DOHH2 (cell line): ENCODE measurements around the gene YTHDF1.

ENCODE experiments used
- H3F3A ChIP-seq: fragments of 200-600 bp; sonication (generic), shearing (Covaris generic); 2 replicates; pipeline ENCODE4 v1.6.0; 2016; ENCODE audit warnings: antibody characterized with exemption, mild to moderate bottlenecking; ENCODE audit not compliant: control insufficient read depth, insufficient read depth
- H3K27ac ChIP-seq: fragments of 200-600 bp; sonication (generic); 2 replicates; pipeline ENCODE4 v1.5.1; 2014; ENCODE audit warnings: low read depth, mild to moderate bottlenecking, low read length, moderate library complexity
- H3K27me3 ChIP-seq: fragments of 200-600 bp; sonication (generic); 2 replicates; pipeline ENCODE4 v1.6.1; 2014; ENCODE audit warnings: mild to moderate bottlenecking, low read length, mixed read lengths; ENCODE audit not compliant: control insufficient read depth
- H3K36me3 ChIP-seq: fragments of 200-600 bp; sonication (generic); 2 replicates; pipeline ENCODE4 v1.6.1; 2014; ENCODE audit warnings: mild to moderate bottlenecking, low read length, moderate library complexity, mixed read lengths; ENCODE audit not compliant: control insufficient read depth
- H3K4me1 ChIP-seq: fragments of 200-600 bp; sonication (generic); 2 replicates; pipeline ENCODE4 v1.6.1; 2014; ENCODE audit warnings: mild to moderate bottlenecking, low read length, mixed read lengths; ENCODE audit not compliant: control insufficient read depth
- H3K4me2 ChIP-seq: fragments of 200-600 bp; sonication (generic); 2 replicates; pipeline ENCODE4 v1.6.0; 2014; ENCODE audit warnings: mild to moderate bottlenecking, low read length, moderate library complexity
- H3K4me3 ChIP-seq: fragments of 200-600 bp; sonication (generic); 2 replicates; pipeline ENCODE4 v1.5.1; 2014; ENCODE audit warnings: mild to moderate bottlenecking, low read length, mixed read lengths
- H3K79me2 ChIP-seq: fragments of 200-600 bp; sonication (generic); 2 replicates; pipeline ENCODE4 v1.6.1; 2014; ENCODE audit warnings: mild to moderate bottlenecking, low read length, mixed read lengths; ENCODE audit not compliant: control insufficient read depth
- H3K9me2 ChIP-seq: fragments of 200-600 bp; sonication (generic); replicated peaks from 2 replicates; pipeline ENCODE4 v1.6.1; 2014; ENCODE audit warnings: mild to moderate bottlenecking, low read length, mixed read lengths; ENCODE audit not compliant: control insufficient read depth
- H3K9me3 ChIP-seq: fragments of 200-600 bp; sonication (generic); 2 replicates; pipeline ENCODE4 v1.6.1; 2014; ENCODE audit warnings: antibody characterized with exemption, low read length, mixed read lengths; ENCODE audit not compliant: control insufficient read depth, insufficient read depth
- H4K20me1 ChIP-seq: fragments of 200-600 bp; sonication (generic); 2 replicates; pipeline ENCODE4 v1.6.0; 2014; ENCODE audit warnings: low read depth, mild to moderate bottlenecking, antibody characterized with exemption, low read length, moderate library complexity; ENCODE audit not compliant: control insufficient read depth, insufficient read depth
- CTCF ChIP-seq: fragments of 200-600 bp; sonication (generic); IDR thresholded peaks from one replicate; pipeline ENCODE4 v1.5.1; 2014; ENCODE audit warnings: antibody characterized with exemption, mild to moderate bottlenecking, low read depth, low read length; ENCODE audit not compliant: poor library complexity, severe bottlenecking
- EZH2phosphoT487 ChIP-seq: fragments of 200-600 bp; sonication (generic); IDR thresholded peaks from 2 replicates; pipeline ENCODE4 v1.6.1; 2017; ENCODE audit warnings: borderline replicate concordance, mild to moderate bottlenecking, antibody characterized with exemption, low read length, moderate library complexity, mixed read lengths

YTHDF1 gene

GRCh38 chr20:63228806-63229205 is 12.9 kb upstream of the YTHDF1 start:
- H3K9me3 ChIP-seq = no peaks in the 10 kb centered on the region
- no peaks in the 10 kb centered on the region for H3K9me2 ChIP-seq
- no peaks in the 10 kb centered on the region for H3F3A ChIP-seq
- TF ChIP-seq EZH2phosphoT487 = no peak
- TF ChIP-seq CTCF = no peak
- H3K4me1 ChIP-seq = no peaks in the 10 kb centered on the region
- no peak overlapping the region for H3K4me3 ChIP-seq
- H3K79me2 ChIP-seq = no peaks in the 10 kb centered on the region
- peaks cover 29% of the 10 kb centered on the region for H3K27me3 ChIP-seq
- no peaks in the 10 kb centered on the region for H4K20me1 ChIP-seq
- no peaks in the 10 kb centered on the region for H3K36me3 ChIP-seq
- H3K4me2 ChIP-seq = no peak overlapping the region
- H3K27ac ChIP-seq = no peak overlapping the region

DNA sequence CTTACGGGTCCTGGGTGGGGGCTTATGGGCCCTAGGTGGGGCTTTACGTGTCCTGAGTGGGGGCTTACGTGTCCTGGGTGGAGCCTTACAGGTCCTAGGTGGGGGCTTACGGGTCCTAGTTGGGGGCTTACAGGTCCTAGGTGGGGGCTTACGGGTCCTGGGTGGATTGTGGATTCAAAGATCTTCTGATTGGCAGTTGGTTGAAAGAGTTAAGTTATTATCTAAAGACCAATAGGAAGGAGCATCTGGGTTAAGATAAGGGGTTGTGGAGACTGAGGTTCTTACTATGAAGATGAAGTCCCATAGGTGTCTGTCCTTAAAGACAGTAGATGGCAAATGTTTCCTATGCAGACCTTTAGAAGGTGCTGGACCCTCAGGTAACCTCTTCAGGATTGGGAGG is 11.3 kb upstream of the YTHDF1 start:
- Histone ChIP-seq H3K9me2 (no peaks in the 10 kb centered on the region), H4K20me1 (no peaks in the 10 kb centered on the region), H3K36me3 (no peaks in the 10 kb centered on the region), H3K27me3 (peaks cover 20% of the 10 kb centered on the region), H3K9me3 (no peaks in the 10 kb centered on the region), H3K4me1 (no peaks in the 10 kb centered on the region), H3K79me2 (no peaks in the 10 kb centered on the region), H3F3A (no peaks in the 10 kb centered on the region), H3K4me3 (no peak overlapping the region), H3K27ac (no peak overlapping the region), H3K4me2 (no peak overlapping the region)
- TF ChIP-seq CTCF (no peak), EZH2phosphoT487 (no peak)

GRCh38 chr20:63226042-63226943 is 10.4 kb upstream of the YTHDF1 start:
- Histone ChIP-seq H3K4me1 (no peaks in the 10 kb centered on the region), H3K9me2 (no peaks in the 10 kb centered on the region), H3K4me3 (no peak overlapping the region), H3K79me2 (no peaks in the 10 kb centered on the region), H3K9me3 (no peaks in the 10 kb centered on the region), H3K36me3 (no peaks in the 10 kb centered on the region), H4K20me1 (no peaks in the 10 kb centered on the region), H3K27me3 (peaks cover 12% of the 10 kb centered on the region), H3K4me2 (no peak overlapping the region), H3F3A (no peaks in the 10 kb centered on the region), H3K27ac (no peak overlapping the region)
- TF ChIP-seq EZH2phosphoT487 = no peak
- no peak for TF ChIP-seq CTCF
